SK-N-SH (cell line): Measurements from ENCODE around the gene HTR6. TPM values are rescaled to one million over a fixed set of nuclear protein-coding genes. Genes with fewer than 3 reads are reported as not detected.

Experiments used
- CTCF ChIA-PET: fragments of 300-600, 350-600 bp; formaldehyde crosslinking; extraction: SDS; loops from one replicate; lab custom pipeline; 2021; lab: Yijun Ruan, JAX
- POLR2A ChIA-PET: fragments of 350-600 bp; sonication (Branson Sonifier 250); formaldehyde crosslinking; extraction: SDS; loops from one replicate; lab custom pipeline; 2020; ENCODE audit warnings: antibody characterized with exemption, inconsistent platforms; lab: Yijun Ruan, JAX
- DNase-seq: peaks from one replicate; pipeline ENCODE4 v3.0.0; 2012
- H2AFZ ChIP-seq: fragments of 200-600 bp; sonication (generic); 2 replicates; pipeline ENCODE4 v1.8.1; 2016; ENCODE audit warnings: antibody characterized with exemption, mild to moderate bottlenecking, low read depth
- H3F3A ChIP-seq: fragments of 200-600 bp; sonication (generic); replicated peaks from 2 replicates; pipeline ENCODE3; 2016; ENCODE audit warnings: antibody characterized with exemption, mild to moderate bottlenecking; ENCODE audit not compliant: insufficient read depth
- H3K27ac ChIP-seq, 2 experiments: fragments of 200-500 bp in 1 of 2; fragments of 200-600 bp in 1 of 2; sonication (Bioruptor generic) in 1 of 2; sonication (generic), shearing (Covaris generic) in 1 of 2; 2 replicates each; pipeline versions ENCODE4 v1.5.1 to v1.6.1; 2014 to 2016; ENCODE audit warnings: low read depth in 2 of 2, inconsistent platforms in 1 of 2, low read length in 1 of 2, mild to moderate bottlenecking in 1 of 2, mixed read lengths in 1 of 2
- H3K27me3 ChIP-seq: fragments of 200-600 bp; sonication (generic), shearing (Covaris generic); 2 replicates; pipeline ENCODE4 v1.6.1; 2016; ENCODE audit warnings: mixed run types; ENCODE audit not compliant: insufficient read depth
- H3K36me3 ChIP-seq, 2 experiments: fragments of 200-500 bp in 1 of 2; fragments of 200-600 bp in 1 of 2; sonication (Bioruptor generic) in 1 of 2; sonication (generic) in 1 of 2; replicated peaks in 1 of 2; 2 replicates each; pipeline versions ENCODE3 to v1.5.1; 2014 to 2016; ENCODE audit warnings: low read length in 1 of 2, mild to moderate bottlenecking in 1 of 2; ENCODE audit not compliant: insufficient read depth in 2 of 2, control insufficient read depth in 1 of 2
- H3K4me1 ChIP-seq, 2 experiments: fragments of 200-500 bp in 1 of 2; fragments of 200-600 bp in 1 of 2; sonication (Bioruptor generic) in 1 of 2; sonication (generic), shearing (Covaris generic) in 1 of 2; 2 replicates each; pipeline versions ENCODE4 v1.5.1 to v1.6.1; 2014 to 2016; ENCODE audit warnings: low read depth in 1 of 2, low read length in 1 of 2, mixed run types in 1 of 2; ENCODE audit not compliant: insufficient read depth in 2 of 2, control insufficient read depth in 1 of 2
- H3K4me2 ChIP-seq: fragments of 200-600 bp; sonication (generic), shearing (Covaris generic); 2 replicates; pipeline ENCODE4 v1.6.1; 2017; ENCODE audit warnings: mixed run types
- H3K4me3 ChIP-seq, 2 experiments: fragments of 200-500 bp in 1 of 2; fragments of 200-600 bp in 1 of 2; sonication (Bioruptor generic) in 1 of 2; sonication (generic), shearing (Covaris generic) in 1 of 2; 2 replicates each; pipeline versions ENCODE4 v1.5.1 to v1.8.1; 2014 to 2016; ENCODE audit warnings: low read depth in 2 of 2, inconsistent platforms in 1 of 2, low read length in 1 of 2, mild to moderate bottlenecking in 1 of 2, mixed read lengths in 1 of 2, moderate library complexity in 1 of 2
- H3K79me2 ChIP-seq: fragments of 200-600 bp; sonication (generic); 2 replicates; pipeline ENCODE4 v1.8.1; 2017; ENCODE audit warnings: mild to moderate bottlenecking; ENCODE audit not compliant: insufficient read depth
- H3K9ac ChIP-seq: fragments of 200-600 bp; sonication (generic); 2 replicates; pipeline ENCODE4 v1.6.1; 2017; ENCODE audit warnings: mixed run types
- H3K9me2 ChIP-seq: fragments of 200-600 bp; sonication (generic); 2 replicates; pipeline ENCODE4 v1.6.1; 2017; ENCODE audit warnings: mixed run types
- H3K9me3 ChIP-seq: fragments of 200-600 bp; sonication (generic); 2 replicates; pipeline ENCODE4 v1.6.1; 2017; ENCODE audit warnings: mixed run types, mild to moderate bottlenecking, moderate library complexity
- H4K20me1 ChIP-seq: fragments of 200-600 bp; sonication (generic); 2 replicates; pipeline ENCODE4 v1.6.1; 2017; ENCODE audit warnings: mild to moderate bottlenecking, mixed run types; ENCODE audit not compliant: insufficient read depth
- CHD2 ChIP-seq: fragments of 150-350 bp; IDR thresholded peaks from 2 replicates; pipeline ENCODE4 v1.6.1; 2018; ENCODE audit warnings: low read length; ENCODE audit not compliant: partially characterized antibody
- CTCF ChIP-seq: fragments of 200-600 bp; sonication (generic); IDR thresholded peaks from 2 replicates; pipeline ENCODE4 v1.6.1; 2017; ENCODE audit warnings: antibody characterized with exemption, mild to moderate bottlenecking, moderate library complexity
- ELF1 ChIP-seq: IDR thresholded peaks from 2 replicates; pipeline ENCODE4 v1.4.0; 2012
- FOSL2 ChIP-seq: IDR thresholded peaks from 2 replicates; pipeline ENCODE4 v1.4.0; 2012; ENCODE audit warnings: low read depth, mild to moderate bottlenecking, moderate library complexity, borderline replicate concordance
- FOXM1 ChIP-seq: IDR thresholded peaks from 2 replicates; pipeline ENCODE4 v1.4.0; 2012; ENCODE audit warnings: low read depth, mild to moderate bottlenecking
- IRF3 ChIP-seq: fragments of 150-350 bp; IDR thresholded peaks from 2 replicates; pipeline ENCODE4 v1.6.1; 2016; ENCODE audit warnings: mild to moderate bottlenecking, low read depth, low read length
- JUND ChIP-seq: IDR thresholded peaks from 2 replicates; pipeline ENCODE4 v1.4.0; 2012
- MAX ChIP-seq: IDR thresholded peaks from 2 replicates; pipeline ENCODE4 v1.4.0; 2012; ENCODE audit warnings: low read depth
- MEF2A ChIP-seq: IDR thresholded peaks from 2 replicates; pipeline ENCODE4 v1.4.0; 2012; ENCODE audit warnings: low read depth, borderline replicate concordance
- NRF1 ChIP-seq: IDR thresholded peaks from 2 replicates; pipeline ENCODE4 v1.6.1; 2012; ENCODE audit warnings: low read depth, mild to moderate bottlenecking, low read length
- PBX3 ChIP-seq: IDR thresholded peaks from 2 replicates; pipeline ENCODE4; 2012
- REST ChIP-seq: IDR thresholded peaks from 2 replicates; pipeline ENCODE4 v1.6.1; 2012; ENCODE audit warnings: mild to moderate bottlenecking, low read depth, low read length, moderate library complexity
- SMC3 ChIP-seq: IDR thresholded peaks from 2 replicates; pipeline ENCODE4 v1.6.1; 2012; ENCODE audit warnings: low read depth, low read length, improper control_type of control experiment
- TEAD4 ChIP-seq: IDR thresholded peaks from 2 replicates; pipeline ENCODE4 v1.4.0; 2012; ENCODE audit warnings: mild to moderate bottlenecking, borderline replicate concordance; ENCODE audit not compliant: insufficient read depth
- WGBS: methylation state at CpG from one replicate; pipeline ENCODE4 v1.1.6; 2017; ENCODE audit warnings: low lambda C conversion rate; 5-methylcytosine and 5-hydroxymethylcytosine counted together
- polyA plus RNA-seq, 3 experiments: library from polyadenylated mRNA; depleted of rRNA; stranded (reverse); fragments of >200 nt; gene quantifications; 2 replicates each; pipeline ENCODE4 v1.2.3, GENCODE V29; 2012

The HTR6 gene
- polyA plus RNA-seq, 1 of the 3 experiments (the other 2 are of a cell fraction), result 0.05 TPM

GRCh38 chr1:19628879-19629278 is 35.8 kb upstream of the HTR6 start:
- Histone ChIP-seq H3K27me3 (no peaks in the 10 kb centered on the region), H3K9ac (no peak overlapping the region), H3F3A (peaks cover 2% of the 10 kb centered on the region), H2AFZ (no peak overlapping the region), H3K9me2 (no peaks in the 10 kb centered on the region), H3K4me2 (no peak overlapping the region), H3K4me3 (no peak overlapping the region), H3K27ac (no peak overlapping the region), H3K9me3 (no peaks in the 10 kb centered on the region), H3K79me2 (peaks cover 1% of the 10 kb centered on the region; the same call in 1 of the 2 replicates), H3K36me3 (peaks cover 27 to 47% of the 10 kb centered on the region in 2 experiments), H3K4me1 (peaks cover 0 to 15% of the 10 kb centered on the region in 2 experiments; a peak in 1 of 4 replicates), H4K20me1 (no peaks in the 10 kb centered on the region)
- TF ChIP-seq CTCF (no peak), FOXM1 (no peak), NRF1 (no peak), FOSL2 (no peak), SMC3 (no peak), IRF3 (no peak), MAX (no peak), JUND (no peak), TEAD4 (no peak), ELF1 (no peak), REST (no peak), PBX3 (no peak), CHD2 (no peak), MEF2A (no peak)
- 89% methylated on average over 3 of the region's 3 CpGs for WGBS
- CTCF ChIA-PET, result interaction anchor here (1.0 to 1.5 kb wide), 3 partner anchors 12 to 287 kb away, joined by 3 to 4 read pairs (median 3); no protein-coding TSS in a partner anchor
- DNase-seq, result no peak
- POLR2A ChIA-PET, result no interaction called here
